ENCODE measurements around the gene BMP8A.
"Not testable (repeated sequence)": the region's sequence is repeated elsewhere in the genome, so short reads cannot be mapped to it uniquely, and the experiment has no call there.

Gene BMP8A

GRCh38 chr1:39522661-39523567, 31.5 kb downstream of the BMP8A start:
- no peak for DNase-seq (ENCODE audit: low read depth, low spot score)
- no peak overlapping the region for H3K4me3 ChIP-seq (ENCODE audit: low read length)

GRCh38 chr1:39524171-39524570, 32.7 kb downstream of the BMP8A start:
- H3K4me3 ChIP-seq (ENCODE audit: low read length), result no peak overlapping the region
- DNase-seq (ENCODE audit: low read depth, low spot score), result no peak

- no peak for DNase-seq (ENCODE audit: low read depth, low spot score)
- H3K4me3 ChIP-seq (ENCODE audit: low read length), result no peak overlapping the region
Measured at GRCh38 chr1:39524591-39525365, 33.3 kb downstream of the BMP8A start.

GRCh38 chr1:39525366-39526165, 34.1 kb downstream of the BMP8A start:
- DNase-seq (ENCODE audit: low read depth, low spot score), result no peak
- no peak overlapping the region for H3K4me3 ChIP-seq (ENCODE audit: low read length)

GRCh38 chr1:39526466-39527189, 35.2 kb downstream of the BMP8A start:
- no peak for DNase-seq (ENCODE audit: low read depth, low spot score)
- no peak overlapping the region for H3K4me3 ChIP-seq (ENCODE audit: low read length)

- H3K4me3 ChIP-seq (ENCODE audit: low read length); DNase-seq (ENCODE audit: low read depth, low spot score): not testable (repeated sequence)
Measured at GRCh38 chr1:39527190-39527579, 35.7 kb downstream of the BMP8A start.

GRCh38 chr1:39528082-39528481, 36.6 kb downstream of the BMP8A start:
- no peak for DNase-seq (ENCODE audit: low read depth, low spot score)
- H3K4me3 ChIP-seq (ENCODE audit: low read length), result no peak overlapping the region

GRCh38 chr1:39529901-39530535, 38.6 kb downstream of the BMP8A start:
- no peak for DNase-seq (ENCODE audit: low read depth, low spot score)

GRCh38 chr1:39531526-39531925, 40.1 kb downstream of the BMP8A start:
- DNase-seq (ENCODE audit: low read depth, low spot score), result no peak
- H3K4me3 ChIP-seq (ENCODE audit: low read length), result no peak overlapping the region

More at GRCh38 chr1:39529901-39530535, 38.6 kb downstream of the BMP8A start:
- H3K4me3 ChIP-seq (ENCODE audit: low read length), result no peak overlapping the region

- H3K4me3 ChIP-seq (ENCODE audit: low read length), result no peak overlapping the region
- no peak for DNase-seq (ENCODE audit: low read depth, low spot score)
Measured at GRCh38 chr1:39533442-39533841, 42.0 kb downstream of the BMP8A start.

GRCh38 chr1:39538531-39539251, 47.3 kb downstream of the BMP8A start:
- no peak overlapping the region for H3K4me3 ChIP-seq (ENCODE audit: low read length)
- no peak for DNase-seq (ENCODE audit: low read depth, low spot score)

- DNase-seq (ENCODE audit: low read depth, low spot score), result no peak
- no peak overlapping the region for H3K4me3 ChIP-seq (ENCODE audit: low read length)
Measured at GRCh38 chr1:39539252-39539790, 47.9 kb downstream of the BMP8A start.

GRCh38 chr1:39540504-39541031, 49.1 kb downstream of the BMP8A start:
- DNase-seq (ENCODE audit: low read depth, low spot score), result no peak
- H3K4me3 ChIP-seq (ENCODE audit: low read length), result no peak overlapping the region

GRCh38 chr1:39542924-39543323, 51.5 kb downstream of the BMP8A start:
- no peak for DNase-seq (ENCODE audit: low read depth, low spot score)
- no peak overlapping the region for H3K4me3 ChIP-seq (ENCODE audit: low read length)

GRCh38 chr1:39544327-39544726, 52.9 kb downstream of the BMP8A start:
- no peak for DNase-seq (ENCODE audit: low read depth, low spot score)
- H3K4me3 ChIP-seq (ENCODE audit: low read length), result no peak overlapping the region

- DNase-seq (ENCODE audit: low read depth, low spot score), result no peak
- no peak overlapping the region for H3K4me3 ChIP-seq (ENCODE audit: low read length)
Measured at GRCh38 chr1:39545531-39545930, 54.1 kb downstream of the BMP8A start.

- no peak overlapping the region for H3K4me3 ChIP-seq (ENCODE audit: low read length)
- no peak for DNase-seq (ENCODE audit: low read depth, low spot score)
Measured at GRCh38 chr1:39554277-39554676, 62.8 kb downstream of the BMP8A start.

Data from Jurkat, Clone E6-1 (cell line).